ENCODE results near the gene NUP210L.
"Not testable (repeated sequence)": the region's sequence is repeated elsewhere in the genome, so short reads cannot be mapped to it uniquely, and the experiment has no call there.

The NUP210L gene

GRCh38 chr1:154097873-154098272 is 57.0 kb downstream of the NUP210L start:
- DNase-seq = no peak

- no peak for DNase-seq
Observed at GRCh38 chr1:154095456-154096060, 59.3 kb downstream of the NUP210L start.

GRCh38 chr1:154094411-154094810 is 60.5 kb downstream of the NUP210L start:
- no peak for DNase-seq

GRCh38 chr1:154093699-154094098 is 61.2 kb downstream of the NUP210L start:
- no peak for DNase-seq

GRCh38 chr1:154091706-154092105 is 63.2 kb downstream of the NUP210L start:
- no peak for DNase-seq

- DNase-seq = no peak
Observed at GRCh38 chr1:154087574-154087973, 67.3 kb downstream of the NUP210L start.

GRCh38 chr1:154083057-154083456 is 71.8 kb downstream of the NUP210L start:
- DNase-seq = not testable (repeated sequence)

- no peak for DNase-seq
Observed at GRCh38 chr1:154081386-154082126, 73.3 kb downstream of the NUP210L start.

- DNase-seq = no peak
Observed at GRCh38 chr1:154076413-154076812, 78.5 kb downstream of the NUP210L start.

GRCh38 chr1:154075746-154076145 is 79.1 kb downstream of the NUP210L start:
- DNase-seq = no peak

- no peak for DNase-seq
Observed at GRCh38 chr1:154062309-154062708, 92.6 kb downstream of the NUP210L start.

GRCh38 chr1:154047436-154047835 is 107.4 kb downstream of the NUP210L start:
- DNase-seq = not testable (repeated sequence)

GRCh38 chr1:154033697-154034096 is 121.2 kb downstream of the NUP210L start:
- DNase-seq = not testable (repeated sequence)

- DNase-seq = no peak
Observed at GRCh38 chr1:154019940-154020339, 134.9 kb downstream of the NUP210L start.

- no peak for DNase-seq
Observed at GRCh38 chr1:154019269-154019668, 135.6 kb downstream of the NUP210L start.

GRCh38 chr1:154014154-154014907 is 140.5 kb downstream of the NUP210L start:
- peak; percentile 53 for DNase-seq

- DNase-seq = not testable (repeated sequence)
Observed at GRCh38 chr1:154012543-154012942, 142.3 kb downstream of the NUP210L start.

GRCh38 chr1:154012129-154012528 is 142.7 kb downstream of the NUP210L start:
- no peak for DNase-seq

GRCh38 chr1:154006136-154006535 is 148.7 kb downstream of the NUP210L start:
- DNase-seq = peak; percentile 81

GRCh38 chr1:154000420-154000819 is 154.5 kb downstream of the NUP210L start:
- no peak for DNase-seq

- DNase-seq = not testable (repeated sequence)
Observed at GRCh38 chr1:153996882-153997281, 158.0 kb downstream of the NUP210L start.

- DNase-seq = no peak
Observed at GRCh38 chr1:153995640-153996039, 159.2 kb downstream of the NUP210L start.

- no peak for DNase-seq
Observed at GRCh38 chr1:153995202-153995601, 159.7 kb downstream of the NUP210L start.

- DNase-seq = no peak
Observed at GRCh38 chr1:153991806-153992205, 163.1 kb downstream of the NUP210L start.
